K562 (cell line): ENCODE results near the gene MED13L. TPM values are rescaled to one million over a fixed set of nuclear protein-coding genes. Genes with fewer than 3 reads are reported as not detected.

ENCODE experiments used
- ASH1L ChIP-seq: fragments of 450-650 bp; IDR thresholded peaks from 2 replicates; pipeline ENCODE4 v1.6.1; 2018; ENCODE audit warnings: borderline replicate concordance, mild to moderate bottlenecking, low read depth; ENCODE audit not compliant: partially characterized antibody
- CHAMP1 ChIP-seq: fragments of 450-650 bp; IDR thresholded peaks from 2 replicates; pipeline ENCODE4 v1.6.1; 2016; ENCODE audit warnings: mild to moderate bottlenecking
- DACH1 ChIP-seq: fragments of 450-650 bp; IDR thresholded peaks from 2 replicates; pipeline ENCODE4 v1.6.1; 2018; ENCODE audit not compliant: partially characterized antibody
- FOXA1 ChIP-seq: fragments of 450-650 bp; IDR thresholded peaks from 2 replicates; pipeline ENCODE4 v1.6.1; 2016; ENCODE audit warnings: mild to moderate bottlenecking, borderline replicate concordance
- FOXK1 ChIP-seq: sonication (generic); formaldehyde crosslinking; IDR thresholded peaks from 2 replicates; pipeline ENCODE4 v1.8.0; 2022; ENCODE audit warnings: missing genetic modification reagents, mild to moderate bottlenecking, borderline replicate concordance
- GABPB2 ChIP-seq: fragments of 250-450 bp; sonication (Bioruptor Pico); conservative IDR thresholded peaks from 2 replicates; pipeline ENCODE4 v1.5.1; 2021; ENCODE audit warnings: mild to moderate bottlenecking
- KLF10 ChIP-seq: fragments of 250-450 bp; sonication (Bioruptor Pico); IDR thresholded peaks from 2 replicates; pipeline ENCODE4 v1.6.1; 2021; ENCODE audit warnings: matching md5 sums
- LARP7 ChIP-seq: fragments of 450-650 bp; IDR thresholded peaks from 2 replicates; pipeline ENCODE4 v1.6.1; 2016
- MAZ ChIP-seq, 2 experiments: fragments of 450-650 bp in 1 of 2; sonication (generic) in 1 of 2; formaldehyde crosslinking; IDR thresholded peaks in 1 of 2; conservative IDR thresholded peaks in 1 of 2; 2 replicates each; pipeline versions ENCODE4 v1.4.0 to v1.5.0; 2020; ENCODE audit warnings: mild to moderate bottlenecking in 1 of 2, missing genetic modification reagents in 1 of 2
- RAD21 ChIP-seq, 2 experiments: fragments of 250-450 bp in 1 of 2; fragments of 450-650 bp in 1 of 2; sonication (Bioruptor Pico) in 1 of 2; formaldehyde crosslinking in 1 of 2; IDR thresholded peaks in 1 of 2; conservative IDR thresholded peaks in 1 of 2; 2 replicates each; pipeline versions ENCODE4 v1.4.0 to v1.8.0; 2020 to 2022; ENCODE audit warnings: mild to moderate bottlenecking in 2 of 2, moderate library complexity in 1 of 2
- RFX5 ChIP-seq: IDR thresholded peaks from 2 replicates; pipeline ENCODE4 v1.6.1; 2011; ENCODE audit warnings: low read depth, mild to moderate bottlenecking, improper control_type of control experiment, low read length
- SP1 ChIP-seq: sonication (generic); formaldehyde crosslinking; IDR thresholded peaks from 2 replicates; pipeline ENCODE4 v1.8.1; 2022; ENCODE audit warnings: mild to moderate bottlenecking, missing genetic modification reagents
- TCF7 ChIP-seq: sonication (generic); IDR thresholded peaks from 2 replicates; pipeline ENCODE4 v1.6.1; 2016; ENCODE audit warnings: antibody characterized with exemption, borderline replicate concordance
- ZBTB12 ChIP-seq: fragments of 250-450 bp; sonication (Bioruptor Pico); IDR thresholded peaks from 2 replicates; pipeline ENCODE4 v1.4.0; 2020
- ZBTB33 ChIP-seq: sonication (generic); formaldehyde crosslinking; IDR thresholded peaks from 2 replicates; pipeline ENCODE4 v1.8.1; 2023; ENCODE audit warnings: mild to moderate bottlenecking, missing genetic modification reagents
- ZBTB34 ChIP-seq: fragments of 250-450 bp; sonication (Bioruptor Pico); IDR thresholded peaks from 2 replicates; pipeline ENCODE4 v1.8.0; 2021; ENCODE audit warnings: mild to moderate bottlenecking, moderate library complexity
- ZNF134 ChIP-seq: fragments of 250-450 bp; sonication (Bioruptor Pico); conservative IDR thresholded peaks from 2 replicates; pipeline ENCODE4 v1.4.0; 2020
- ZNF384 ChIP-seq: IDR thresholded peaks from 2 replicates; pipeline ENCODE4 v1.6.1; 2012; ENCODE audit warnings: low read depth, low read length, improper control_type of control experiment
- ZNF695 ChIP-seq: fragments of 450-650 bp; formaldehyde crosslinking; IDR thresholded peaks from 2 replicates; pipeline ENCODE4 v1.4.0; 2020; ENCODE audit warnings: mild to moderate bottlenecking, moderate library complexity
- ZSCAN29 ChIP-seq: fragments of 450-650 bp; IDR thresholded peaks from 2 replicates; pipeline ENCODE4 v1.6.1; 2017
- polyA plus RNA-seq, 8 experiments: library from polyadenylated mRNA; depleted of rRNA in 4 of 8; stranded (reverse) in 5 of 8; unstranded in 3 of 8; fragments of >200 nt; fragmentation: Nextera tagmentation in 2 of 8; fragmentation: Illumina TruSeq in 1 of 8; extraction: Ambion mirVana in 2 of 8; extraction: Trizol in 1 of 8; gene quantifications; 2 replicates each; pipeline versions ENCODE4 v1.2.1 to v1.2.3, GENCODE V29; 2011 to 2014; ENCODE audit warnings: inconsistent platforms in 1 of 8, missing spikeins in 1 of 8
- total RNA-seq, 7 experiments: library from RNA; depleted of rRNA in 6 of 7; stranded (reverse); fragments of >200 nt in 6 of 7; fragmentation: Illumina TruSeq in 2 of 7; extraction: Trizol in 2 of 7; gene quantifications; 2 replicates each; pipeline versions ENCODE4 v1.2.1 to v1.2.3, GENCODE V29; 2011 to 2021; ENCODE audit warnings: low replicate concordance in 1 of 7

MED13L gene
- total and polyA plus RNA-seq, 9 of the 15 experiments (the other 6 are each of a cell fraction or from before 2014, with no cell fraction given): 13.4 to 90.3 (median 36.9) TPM

- TF ChIP-seq ZNF695: no peak
- TF ChIP-seq DACH1: no peak
- TF ChIP-seq ZBTB33 (CRISPR knock-in tag): no peak
- TF ChIP-seq SP1 (CRISPR knock-in tag): no peak
- TF ChIP-seq ASH1L: no peak
- 0 out of 2 replicates have a peak, but pooled peaks have one; percentile 19 for TF ChIP-seq ZNF384
- peak; percentile 82 for TF ChIP-seq CHAMP1
- no peak for TF ChIP-seq FOXA1
- no peak for TF ChIP-seq ZBTB12
- TF ChIP-seq MAZ (CRISPR knock-in tag; conservative IDR thresholded peaks at IDR 0.05 in 1 of 2, IDR thresholded peaks at IDR 0.05 in 1 of 2): no peak
- TF ChIP-seq TCF7: no peak
- TF ChIP-seq ZSCAN29: no peak
- TF ChIP-seq KLF10 (CRISPR knock-in tag): no peak
- TF ChIP-seq RAD21 (CRISPR knock-in tag; conservative IDR thresholded peaks at IDR 0.05 in 1 of 2, IDR thresholded peaks at IDR 0.05 in 1 of 2): no peak
- TF ChIP-seq GABPB2: no peak
- TF ChIP-seq FOXK1 (CRISPR knock-in tag): no peak
- TF ChIP-seq LARP7: no peak
- TF ChIP-seq RFX5: no peak
- TF ChIP-seq ZNF134: no peak
- TF ChIP-seq ZBTB34 (CRISPR knock-in tag): no peak
These were observed 27.6 kb downstream of the MED13L start (continued) for GRCh38 chr12:116249938-116250337.
